ENCODE measurements around the gene KIF18A.
"Not testable (repeated sequence)": the region's sequence is repeated elsewhere in the genome, so short reads cannot be mapped to it uniquely, and the experiment has no call there.

Gene KIF18A

GRCh38 chr11:28107750-28108618, at the start of gene KIF18A, which contains the start of gene METTL15:
Gene KIF18A (minus strand): TSS chr11:28108156. CDS start chr11:28097947, 10,209 bp downstream.
Gene METTL15 (plus strand): TSS chr11:28108388. CDS start chr11:28113335, 4,947 bp downstream.
- peak; percentile 86 to 91 for DNase-seq (ENCODE audit: low read depth in 2 of 2)

DNA sequence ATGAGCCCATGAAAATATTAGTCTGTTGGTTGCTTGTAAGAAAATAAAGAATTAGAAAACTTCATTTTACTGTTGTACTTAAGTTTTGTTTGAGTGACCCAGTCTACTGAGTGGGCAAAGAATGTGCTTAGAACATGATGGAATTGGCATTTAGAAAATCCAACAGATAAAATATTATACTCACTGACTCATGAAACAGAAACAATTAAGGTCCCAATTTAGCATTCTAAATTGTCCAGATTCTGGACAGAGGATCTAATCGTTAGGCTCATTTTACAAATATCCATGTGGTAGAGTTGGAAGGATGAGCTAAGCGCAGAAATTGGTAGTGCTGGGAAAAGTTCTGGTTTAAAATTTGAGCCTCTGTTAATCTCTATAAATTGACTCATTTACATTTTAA, 45.6 kb upstream of the KIF18A start:
- DNase-seq (ENCODE audit: low read depth in 2 of 2), result no peak

DNA sequence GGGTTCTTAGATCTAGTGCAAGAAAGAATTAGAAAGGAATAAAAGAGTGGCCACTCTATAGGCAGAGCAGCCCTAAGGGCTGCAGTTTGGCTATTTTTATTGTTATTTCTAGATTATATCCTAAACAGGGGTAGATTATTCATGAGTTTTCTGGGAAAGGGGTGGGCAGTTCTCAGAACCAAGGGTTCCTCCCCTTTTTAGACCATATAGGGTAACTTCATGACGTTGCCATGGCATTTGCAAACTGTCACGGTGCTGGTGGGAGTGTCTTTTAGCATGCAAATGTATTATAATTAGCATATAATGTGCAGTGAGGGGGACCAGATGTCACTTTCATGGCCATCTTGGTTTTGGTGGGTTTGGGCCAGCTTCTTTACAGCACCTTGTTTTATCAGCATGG, 44.8 kb upstream of the KIF18A start:
- DNase-seq (ENCODE audit: low read depth in 2 of 2), result no peak

- DNase-seq (ENCODE audit: low read depth in 2 of 2), result no peak
Measured at GRCh38 chr11:28146123-28146751, 38.3 kb upstream of the KIF18A start.

DNA sequence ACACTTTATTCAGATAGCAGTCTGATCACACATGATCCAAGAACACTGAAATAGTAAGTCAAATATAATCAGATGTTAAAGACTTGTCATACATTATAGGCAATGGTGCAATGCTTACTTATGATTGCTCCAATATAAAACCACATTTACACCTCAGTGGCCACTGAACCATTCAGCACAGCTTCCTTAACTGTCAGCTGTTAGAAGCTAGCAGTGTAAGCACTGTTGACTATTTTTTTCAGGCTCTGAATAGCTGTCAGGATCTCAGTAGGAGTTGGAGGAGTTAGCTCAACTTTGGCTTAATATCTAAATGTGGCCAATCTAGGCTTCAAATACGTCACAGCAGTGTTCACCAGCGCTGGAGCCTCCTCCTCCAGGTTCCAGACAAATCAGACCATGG, 36.9 kb upstream of the KIF18A start:
- no peak for DNase-seq (ENCODE audit: low read depth in 2 of 2)

- DNase-seq (ENCODE audit: low read depth in 2 of 2), result no peak
Measured at GRCh38 chr11:28142724-28143123, 34.8 kb upstream of the KIF18A start.

- no peak for DNase-seq (ENCODE audit: low read depth in 2 of 2)
Measured at GRCh38 chr11:28140689-28141455, 32.9 kb upstream of the KIF18A start.

GRCh38 chr11:28139841-28140415, 32.0 kb upstream of the KIF18A start:
- DNase-seq (ENCODE audit: low read depth in 2 of 2), result no peak

DNA sequence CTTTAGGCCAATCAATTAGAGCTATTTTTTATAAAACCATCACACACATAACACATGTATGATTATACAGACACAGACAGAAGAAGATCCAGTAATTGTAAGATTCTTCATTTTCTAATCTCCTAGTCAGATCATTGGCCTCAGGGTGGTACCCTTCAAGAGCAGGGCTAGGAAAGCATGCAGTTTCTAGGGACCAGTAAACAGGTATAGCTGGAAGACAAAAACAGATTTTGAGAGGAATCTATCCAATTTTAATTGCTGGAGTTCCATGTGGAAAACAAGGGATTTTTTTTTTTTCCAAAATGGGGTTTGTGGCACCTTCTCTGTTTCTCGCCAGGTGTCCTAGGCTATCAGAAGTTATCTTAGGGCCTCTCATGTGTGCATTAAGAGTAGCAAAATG, 29.9 kb upstream of the KIF18A start:
- no peak for DNase-seq (ENCODE audit: low read depth in 2 of 2)

GRCh38 chr11:28137366-28137765, 29.4 kb upstream of the KIF18A start:
- no peak for DNase-seq (ENCODE audit: low read depth in 2 of 2)

DNA sequence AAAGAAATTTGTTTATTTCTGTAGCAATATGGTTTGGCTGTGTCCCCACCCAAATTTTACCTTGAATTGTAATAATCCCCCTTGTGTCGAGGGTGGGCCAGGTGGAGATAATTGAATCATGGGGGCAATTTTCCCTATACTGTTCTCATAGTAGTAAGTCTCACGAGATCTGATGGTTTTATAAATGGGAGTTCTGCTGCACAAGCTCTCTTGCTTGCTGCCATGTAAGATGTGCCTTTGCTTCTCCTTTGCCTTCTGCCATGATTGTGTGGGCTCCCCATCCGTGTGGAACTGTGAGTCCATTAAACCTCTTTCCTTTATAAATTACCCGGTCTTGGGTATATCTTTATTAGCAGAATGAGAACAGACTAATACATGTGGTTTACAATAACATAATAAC, 28.2 kb upstream of the KIF18A start:
- DNase-seq (ENCODE audit: low read depth in 2 of 2), result not testable (repeated sequence)

DNA sequence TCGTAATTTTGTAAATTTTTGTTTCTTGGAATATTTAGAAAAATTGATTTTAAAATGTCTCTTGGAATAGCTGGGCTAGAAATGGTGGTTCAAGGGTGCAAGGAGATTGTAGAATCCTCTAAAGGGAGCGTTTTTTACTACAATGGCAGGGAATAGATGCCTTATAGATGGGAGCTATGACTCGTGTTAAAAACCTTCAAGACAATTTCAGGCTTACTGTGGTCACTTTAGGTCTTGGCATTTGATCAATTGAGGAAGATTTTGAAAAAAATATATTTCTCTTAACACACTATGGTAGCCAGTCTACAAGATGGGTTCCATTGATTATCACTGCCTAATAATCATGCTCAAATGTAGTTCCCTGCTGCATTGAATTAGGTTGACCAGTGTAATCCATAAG, 25.2 kb upstream of the KIF18A start:
- no peak for DNase-seq (ENCODE audit: low read depth in 2 of 2)

DNA sequence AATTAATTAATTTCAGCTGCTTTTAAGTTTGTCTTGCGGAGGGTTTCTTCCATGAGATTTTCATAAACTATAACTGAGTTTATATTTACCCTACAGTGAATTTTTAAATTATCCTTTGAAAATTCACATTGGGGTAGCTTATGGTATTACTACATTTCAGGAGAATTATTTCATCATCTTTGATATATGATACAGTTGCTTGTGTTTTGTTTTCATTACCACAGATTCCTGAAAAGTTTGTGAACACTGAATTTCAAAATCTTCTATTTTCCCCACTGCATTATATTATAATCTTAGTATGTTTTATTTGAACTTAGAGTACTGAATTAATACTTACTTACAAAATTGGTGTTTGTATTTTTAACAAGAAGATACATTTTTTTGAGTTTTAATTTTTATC, 24.6 kb upstream of the KIF18A start:
- DNase-seq (ENCODE audit: low read depth in 2 of 2), result no peak

DNA sequence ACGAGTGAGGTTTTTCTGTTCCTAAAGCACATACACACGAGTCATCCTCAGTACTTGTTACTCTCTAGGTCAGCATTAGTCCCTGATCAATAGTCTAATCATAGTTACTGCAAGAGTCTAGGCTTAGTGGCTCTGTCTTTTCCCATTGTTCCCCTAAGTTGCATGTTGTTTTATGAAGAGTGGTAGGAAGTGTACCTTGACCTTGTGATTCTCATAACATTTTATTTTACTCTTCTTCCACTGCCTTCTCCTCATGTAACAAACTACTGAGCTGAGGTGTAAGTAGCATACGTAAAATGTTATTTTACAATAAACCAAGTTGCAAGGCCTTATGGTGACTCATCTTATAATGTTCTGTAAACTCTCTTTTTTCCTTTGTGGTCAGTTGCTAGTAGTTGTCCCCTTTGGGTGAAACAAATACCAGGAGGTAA, 15.2 kb upstream of the KIF18A start:
- DNase-seq (ENCODE audit: low read depth in 2 of 2), result no peak

DNA sequence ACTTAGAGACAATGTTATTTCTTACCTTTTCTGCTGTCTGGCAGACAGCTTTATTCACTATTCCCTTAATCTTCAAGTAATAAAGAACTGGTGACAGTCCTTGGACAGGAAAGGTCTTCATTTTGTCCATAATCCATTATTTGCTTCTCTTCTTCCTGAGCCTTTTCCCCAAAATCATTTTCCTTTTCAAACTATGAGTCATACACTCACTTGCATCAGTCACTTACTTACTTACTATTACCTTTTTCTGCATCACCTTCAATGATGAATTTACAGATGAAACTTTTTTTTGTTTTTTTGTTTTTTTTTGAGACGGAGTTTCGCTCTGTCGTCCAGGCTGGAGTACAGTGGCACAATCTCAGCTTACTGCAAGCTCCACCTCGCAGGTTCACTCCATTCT, 9.8 kb upstream of the KIF18A start:
- DNase-seq (ENCODE audit: low read depth in 2 of 2), result no peak

GRCh38 chr11:28114731-28115130, 6.8 kb upstream of the KIF18A start:
- DNase-seq (ENCODE audit: low read depth in 2 of 2), result no peak

- no peak for DNase-seq (ENCODE audit: low read depth in 2 of 2)
Measured at GRCh38 chr11:28114116-28114515, 6.2 kb upstream of the KIF18A start.

- DNase-seq (ENCODE audit: low read depth in 2 of 2), result no peak
Measured at GRCh38 chr11:28110821-28111200, 2.9 kb upstream of the KIF18A start.

GRCh38 chr11:28110108-28110820, 2.3 kb upstream of the KIF18A start:
- peak in 1 of 2 donors; percentile 30 for DNase-seq (ENCODE audit: low read depth in 2 of 2)

- no peak for DNase-seq (ENCODE audit: low read depth in 2 of 2)
Measured at GRCh38 chr11:28108958-28109357, 1.0 kb upstream of the KIF18A start.

- DNase-seq (ENCODE audit: low read depth in 2 of 2), result no peak
Measured at GRCh38 chr11:28107191-28107749, 686 bp downstream of the KIF18A start.

Data from stimulated activated CD4-positive, alpha-beta T cell treated with anti-CD3 and anti-CD28 coated beads, Interleukin-1b, Interleukin-23, amount 100 ng/mL, for 1 hour (primary cell).